ENCODE data around the gene S100A3.
"Not testable (repeated sequence)": the region's sequence is repeated elsewhere in the genome, so short reads cannot be mapped to it uniquely, and the experiment has no call there.

S100A3 gene

DNA sequence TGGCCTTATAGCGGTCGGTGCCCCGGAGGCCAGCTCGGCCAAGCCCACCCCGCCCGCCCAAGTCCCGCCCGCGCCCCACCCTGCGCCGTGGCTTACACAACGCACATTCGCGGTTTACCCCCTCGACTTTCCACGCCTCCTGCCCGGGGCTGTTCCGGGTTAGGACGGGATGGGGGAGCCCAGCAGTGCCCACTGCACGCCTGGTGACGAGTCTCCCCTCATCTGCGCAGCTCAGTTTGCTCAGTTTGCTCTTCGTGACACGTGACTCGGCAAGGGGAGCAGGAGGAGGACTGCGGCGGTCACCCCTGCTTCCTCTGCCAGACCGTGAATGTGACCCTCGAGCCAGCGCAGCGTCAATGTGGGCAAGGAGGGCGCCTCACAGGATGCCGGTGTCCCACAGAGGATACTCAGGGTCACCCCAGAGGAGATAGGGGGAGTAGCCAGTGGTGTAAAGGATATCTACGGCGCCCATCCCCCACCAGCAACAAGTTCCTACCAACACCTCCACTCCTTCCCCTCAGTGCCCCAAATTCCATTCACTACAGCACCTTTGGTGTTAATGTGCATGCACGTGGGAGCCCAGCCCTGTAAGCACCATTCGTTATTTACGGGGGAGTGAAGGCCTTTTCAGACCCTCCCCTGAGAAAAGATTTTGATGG is 12.9 kb downstream of the S100A3 start:
- peak in 35 of 56 donors; percentile 16 to 83 (median 44) for DNase-seq

DNA sequence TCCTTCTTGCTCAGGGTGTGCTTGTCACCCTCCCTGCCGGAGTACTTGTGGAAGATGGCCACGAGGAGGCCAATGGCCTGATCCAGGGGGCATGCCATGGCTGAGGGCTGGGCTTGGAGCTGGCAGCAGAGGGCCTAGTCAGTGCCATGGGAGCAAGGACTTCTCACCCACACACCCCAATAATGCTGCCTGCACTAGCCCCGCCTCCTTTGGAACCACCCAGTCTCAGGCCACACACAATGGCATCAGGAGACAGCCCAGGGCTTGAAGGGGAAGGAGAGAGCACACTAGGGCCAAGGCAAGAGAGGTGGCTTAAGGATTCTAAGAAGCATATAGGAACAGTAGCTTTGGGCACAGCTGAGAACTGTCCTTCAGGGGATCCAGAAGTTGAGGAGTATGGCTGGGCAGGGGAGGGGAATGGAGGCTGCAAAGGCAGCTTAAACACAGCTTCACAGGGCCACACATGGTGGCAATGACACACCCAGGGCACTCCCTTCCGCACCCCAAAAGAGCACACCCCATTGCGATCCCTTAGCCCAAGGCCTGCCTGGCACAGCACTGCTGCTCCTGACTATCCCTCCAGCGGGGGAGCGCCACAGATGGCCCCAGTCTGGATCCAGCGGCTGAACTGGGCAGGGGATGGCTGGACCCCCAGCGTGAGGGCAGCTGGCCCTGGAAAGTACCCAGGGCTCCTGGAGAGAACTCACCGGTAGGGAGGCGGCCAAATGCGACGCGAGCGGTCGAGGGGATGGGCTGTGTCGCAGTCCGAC is 13.6 kb downstream of the S100A3 start, which contains the start of gene S100A6:
Gene S100A6 (minus strand): TSS at position 750 of the 770 bp plus-strand sequence. CDS start 652 bp downstream, at position 98.
- DNase-seq: peak in 8 of 56 donors; percentile 24 to 83 (median 34)

DNA sequence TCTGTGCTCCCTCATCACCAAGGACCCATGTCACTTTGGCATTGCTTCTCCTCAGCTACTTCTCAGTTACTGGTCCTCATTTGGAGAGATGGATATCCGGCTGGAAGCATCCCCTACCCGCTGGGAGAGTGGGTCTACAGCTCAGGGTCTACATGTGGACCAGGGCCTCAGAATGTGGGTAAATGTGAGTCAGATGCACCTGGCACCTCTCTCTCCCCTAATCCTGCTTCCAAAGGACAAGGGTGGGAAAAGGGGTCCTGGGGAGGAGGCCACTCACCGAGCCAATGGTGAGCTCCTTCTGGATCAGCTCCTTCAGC is 14.2 kb downstream of the S100A3 start:
- no peak for DNase-seq

DNA sequence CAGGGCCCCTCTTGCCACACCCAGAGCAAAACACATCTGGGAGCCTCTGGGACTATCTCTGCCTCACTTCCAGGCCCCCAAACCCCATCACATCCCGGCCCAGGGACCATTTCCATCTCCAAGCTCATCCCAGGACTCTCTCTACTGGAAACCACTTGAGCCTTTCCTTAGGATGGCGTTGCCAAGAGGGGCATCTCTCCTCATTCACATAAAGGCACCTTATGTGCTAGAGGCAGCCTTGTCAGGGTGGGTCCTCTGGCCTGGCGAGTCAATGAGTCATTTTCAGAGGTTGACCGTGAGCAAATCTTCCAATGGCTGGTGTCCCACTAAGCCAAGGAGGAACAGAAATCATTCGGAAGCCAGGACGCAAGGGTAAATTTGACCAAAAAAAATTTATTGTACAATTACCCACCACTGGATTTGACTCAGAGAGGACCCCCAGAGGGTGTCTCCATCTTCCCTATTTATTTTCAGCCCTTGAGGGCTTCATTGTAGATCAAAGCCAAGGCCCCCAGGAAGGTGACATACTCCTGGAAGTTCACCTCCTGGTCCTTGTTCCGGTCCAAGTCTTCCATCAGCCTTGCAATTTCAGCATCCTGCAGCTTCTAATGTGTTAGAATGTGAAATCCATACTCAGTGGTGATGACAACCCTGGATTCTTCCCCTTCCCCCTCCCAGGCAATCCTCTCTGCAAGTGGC is 14.7 kb downstream of the S100A3 start:
- DNase-seq: no peak

DNA sequence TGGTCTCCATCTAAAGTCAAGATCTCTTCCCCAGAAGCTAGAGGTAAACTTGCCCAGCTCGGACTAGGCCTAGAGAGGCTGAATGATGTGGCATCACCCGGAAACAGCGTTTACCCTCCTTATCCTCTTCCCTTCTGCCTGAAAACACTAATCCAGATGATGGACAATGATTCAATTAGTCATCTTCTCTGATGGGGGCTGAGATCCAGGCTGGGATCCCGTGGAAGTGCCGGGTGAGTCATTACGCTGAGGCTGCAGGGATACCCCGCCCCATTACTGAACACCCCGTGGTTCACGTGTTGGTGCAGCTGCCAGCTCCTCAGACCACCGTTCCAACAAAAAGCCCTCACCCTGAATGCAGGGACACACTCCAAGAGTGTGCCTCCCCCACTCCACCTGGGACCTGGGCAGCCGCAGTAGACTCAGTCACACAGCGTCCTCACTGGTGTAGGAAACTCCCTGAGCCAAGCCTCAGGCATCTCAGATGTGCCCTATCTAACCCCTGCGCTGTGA is 15.3 kb downstream of the S100A3 start:
- DNase-seq: peak in 14 of 56 donors; percentile 20 to 47 (median 29)

DNA sequence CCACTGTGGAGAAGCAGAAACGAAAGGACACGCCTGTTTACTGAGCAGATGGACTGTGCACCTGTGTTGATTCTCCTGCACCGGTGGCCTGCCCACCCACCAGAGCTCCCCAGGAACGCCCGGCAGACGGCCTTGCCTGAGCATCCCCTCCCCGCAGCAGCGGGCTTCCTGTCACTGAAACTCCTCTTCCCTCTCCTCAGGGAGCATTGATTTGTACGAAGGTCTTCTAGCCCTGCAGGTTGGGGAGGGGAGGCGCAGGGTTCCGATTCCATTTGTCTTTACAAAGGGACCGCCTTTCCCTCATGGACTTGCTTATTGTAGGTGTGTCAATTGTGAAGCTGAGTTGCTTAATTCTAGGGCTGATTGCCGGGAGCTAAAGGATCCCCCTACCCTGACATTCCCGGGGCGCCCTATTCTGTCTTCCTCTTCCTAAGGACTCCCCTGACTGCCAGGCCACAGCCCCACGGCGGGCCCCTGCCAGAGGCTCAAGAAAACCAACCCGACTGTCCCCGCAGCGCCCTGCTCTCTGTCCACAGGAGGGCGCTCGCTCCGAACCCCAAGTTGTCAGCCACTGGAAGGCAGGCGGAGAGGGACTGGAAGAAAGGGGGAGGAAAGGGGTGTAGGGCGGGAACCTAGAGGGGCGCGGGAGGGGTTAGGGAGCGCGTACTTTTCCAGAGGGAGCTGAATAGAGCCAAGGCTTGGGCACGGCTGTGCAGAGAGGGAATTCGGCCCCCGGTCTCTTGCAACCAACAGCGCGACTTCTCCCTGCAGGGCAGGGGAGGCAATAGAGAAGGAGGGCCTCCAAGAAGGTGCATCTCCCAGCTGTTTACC is 16.1 kb downstream of the S100A3 start:
- peak in 49 of 56 donors; percentile 10 to 86 (median 54) for DNase-seq

DNA sequence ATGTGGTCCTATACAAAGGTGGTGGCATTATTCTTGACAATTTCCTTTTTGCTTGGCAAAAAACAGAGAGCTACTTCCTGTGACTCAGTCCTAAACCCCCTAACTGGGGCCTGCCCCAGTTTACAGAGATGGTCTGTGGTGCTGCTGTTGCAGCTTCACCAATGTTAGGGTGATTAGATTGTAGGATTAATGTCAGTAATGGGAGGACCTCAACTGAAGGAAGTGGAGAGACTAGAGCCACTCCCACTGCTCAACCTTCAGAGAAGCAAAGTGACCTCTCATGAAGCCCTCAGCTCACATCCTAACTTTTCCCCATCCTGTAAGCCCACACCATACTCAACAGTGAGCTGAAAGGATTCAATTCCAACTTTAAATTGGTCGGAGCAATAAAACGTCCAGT is 16.9 kb downstream of the S100A3 start:
- no peak for DNase-seq

DNA sequence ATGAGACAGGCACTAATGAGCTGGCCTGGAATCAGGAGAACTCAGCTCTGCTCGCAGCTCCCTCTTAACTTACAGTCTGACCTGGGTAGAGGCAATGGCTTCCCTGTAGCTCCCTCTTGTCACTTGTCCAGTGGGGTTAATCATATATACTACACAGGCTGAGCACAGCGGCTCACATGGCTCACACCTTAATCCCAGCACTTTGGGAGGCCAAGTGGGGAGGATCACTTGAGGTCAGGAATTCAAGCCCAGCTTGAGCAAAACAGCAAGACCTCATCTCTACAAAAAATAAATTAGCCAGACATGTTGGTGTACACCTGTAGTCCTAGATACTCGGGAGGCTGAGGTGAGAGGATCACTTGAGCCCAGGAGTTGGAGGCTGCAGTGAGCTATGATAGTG is 17.4 kb downstream of the S100A3 start:
- no peak for DNase-seq

DNA sequence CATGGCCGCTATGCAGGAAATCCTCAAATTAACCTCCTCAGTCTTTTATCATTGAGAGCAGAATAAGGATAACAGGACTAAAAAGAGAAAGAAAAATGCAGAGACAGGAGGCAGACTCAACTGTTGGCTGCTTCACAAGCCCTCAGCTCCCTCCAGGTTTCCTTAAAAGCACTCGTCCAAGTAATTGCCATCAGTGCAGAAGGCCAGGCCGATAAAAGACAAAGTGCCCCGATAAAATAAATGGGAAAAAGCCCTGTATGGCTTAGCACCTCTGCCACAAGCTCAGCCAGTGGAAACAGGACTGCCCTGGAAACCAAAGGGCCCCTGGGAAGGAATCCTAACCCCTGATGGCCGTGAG is 21.4 kb downstream of the S100A3 start:
- no peak for DNase-seq

DNA sequence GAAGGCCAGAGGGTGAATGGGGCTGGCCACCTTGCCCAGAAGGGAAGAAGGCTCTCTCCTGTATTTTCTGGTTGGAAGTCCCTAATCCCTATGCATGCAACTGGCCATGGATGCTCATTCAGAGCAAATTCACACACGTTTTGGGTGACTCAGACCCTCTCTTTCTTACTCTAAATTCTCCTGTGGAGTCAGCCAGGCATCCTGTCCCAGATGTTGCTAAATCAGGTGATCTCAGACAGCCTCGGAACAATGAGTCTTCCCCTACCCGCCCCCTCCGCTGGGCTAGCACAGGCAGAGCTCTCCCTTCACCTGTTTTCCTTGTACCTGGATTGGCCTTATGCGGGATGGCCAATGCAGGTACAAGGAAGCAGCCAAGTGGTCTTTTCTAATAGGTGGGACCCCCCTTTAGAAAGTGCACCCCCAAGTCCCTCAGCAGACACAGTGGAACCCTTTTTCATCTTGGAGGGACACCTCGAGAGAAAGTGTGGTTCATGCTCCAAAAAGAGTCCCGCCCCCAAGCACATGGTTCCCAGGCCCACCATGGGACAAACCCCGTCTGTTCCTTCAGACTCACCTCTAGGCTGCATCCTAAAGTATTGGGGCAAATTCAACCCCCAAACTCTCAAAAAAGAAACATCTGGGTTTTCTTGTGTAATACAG is 21.9 kb downstream of the S100A3 start:
- no peak for DNase-seq

DNA sequence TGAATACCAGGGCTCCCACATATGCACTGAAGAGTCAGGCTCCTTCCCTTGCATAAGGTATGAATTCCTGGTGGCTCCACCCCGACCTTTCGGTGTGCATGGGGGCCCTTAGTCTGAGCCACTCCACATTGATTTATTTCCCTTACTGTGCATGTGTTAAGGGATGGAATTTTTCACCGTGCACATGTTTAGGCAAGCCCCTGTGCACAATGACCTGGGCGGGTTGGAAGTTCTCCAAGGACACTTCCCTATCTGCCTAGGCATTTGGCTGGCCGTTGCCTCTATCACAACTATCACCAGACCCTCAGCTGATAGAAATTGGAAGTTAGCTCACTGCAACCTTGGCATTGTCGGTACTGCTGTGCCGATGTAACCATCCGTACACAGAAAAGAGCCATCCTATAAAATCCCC is 22.9 kb downstream of the S100A3 start:
- no peak for DNase-seq

DNA sequence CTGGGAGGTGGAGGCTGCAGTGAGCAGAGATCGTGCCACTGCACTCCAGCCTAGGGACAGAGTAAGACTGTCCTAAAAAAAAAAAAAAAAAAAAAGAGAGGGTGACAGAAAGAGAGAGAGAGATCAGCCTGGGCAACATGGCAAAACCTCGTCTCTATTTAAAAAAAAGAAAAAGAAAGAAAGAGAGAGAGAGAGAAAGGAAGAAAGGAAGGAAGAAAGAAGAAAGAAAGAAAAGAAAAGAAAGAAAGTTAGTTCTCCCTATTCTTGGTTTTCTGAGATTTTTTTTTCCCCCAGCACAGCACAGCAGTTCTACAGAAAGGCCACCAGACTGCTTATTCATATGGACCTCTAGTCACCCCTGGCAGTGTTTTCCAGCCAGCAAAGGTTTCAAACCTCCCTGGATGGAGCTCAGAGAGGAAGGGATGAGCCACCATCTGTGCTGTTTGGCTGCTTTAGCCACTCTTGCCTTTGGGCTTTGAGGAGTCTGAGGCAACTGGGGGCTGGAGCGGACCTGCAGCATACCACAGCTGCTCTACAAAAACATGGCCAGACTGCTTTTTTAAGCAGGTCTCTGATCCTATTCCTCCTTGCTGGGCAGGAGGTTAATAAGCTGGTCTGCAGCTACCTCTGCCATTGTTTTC is 23.9 kb downstream of the S100A3 start:
- DNase-seq: no peak

DNA sequence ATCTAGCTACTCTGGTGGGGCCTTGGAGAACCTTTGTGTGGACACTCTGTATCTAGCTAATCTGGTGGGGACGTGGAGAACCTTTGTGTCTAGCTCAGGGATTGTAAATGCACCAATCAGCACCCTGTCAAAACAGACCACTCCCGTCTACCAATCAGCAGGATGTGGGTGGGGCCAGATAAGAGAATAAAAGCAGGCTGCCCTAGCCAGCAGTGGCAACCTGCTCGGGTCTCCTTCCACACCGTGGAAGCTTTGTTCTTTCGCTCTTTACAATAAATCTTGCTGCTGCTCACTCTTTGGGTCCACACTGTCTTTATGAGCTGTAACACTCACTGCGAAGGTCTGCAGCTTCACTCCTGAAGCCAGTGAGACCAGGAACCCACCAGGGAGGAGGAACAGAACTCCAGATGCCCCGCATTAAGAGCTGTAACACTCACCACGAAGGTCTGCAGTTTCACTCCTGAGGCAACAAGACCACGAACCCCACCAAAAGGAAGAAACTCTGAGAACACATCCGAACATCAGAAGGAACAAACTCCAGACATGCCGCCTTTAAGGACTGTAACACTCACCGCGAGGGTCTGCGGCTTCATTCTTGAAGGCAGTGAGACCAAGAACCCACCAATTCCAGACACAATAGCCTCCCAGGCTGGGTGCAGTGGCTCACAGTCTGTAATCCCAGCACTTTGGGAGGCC is 26.6 kb downstream of the S100A3 start:
- DNase-seq: not testable (repeated sequence)

DNA sequence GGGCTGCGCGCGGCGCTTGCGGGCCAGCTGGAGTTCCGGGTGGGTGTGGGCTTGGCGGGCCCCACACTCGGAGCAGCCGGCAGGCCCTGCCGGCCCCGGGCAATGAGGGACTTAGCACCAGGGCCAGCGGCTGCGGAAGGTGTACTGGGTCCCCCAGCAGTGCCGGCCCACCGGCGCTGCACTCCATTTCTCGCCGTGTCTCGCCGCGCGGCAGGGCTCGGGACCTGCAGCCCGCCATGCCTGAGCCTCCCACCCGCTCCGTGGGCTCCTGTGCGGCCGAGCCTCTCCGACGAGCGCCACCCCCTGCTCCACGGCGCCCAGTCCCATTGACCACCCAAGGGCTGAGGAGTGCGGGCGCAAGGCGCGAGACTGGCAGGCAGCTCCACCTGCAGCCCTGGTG is 27.2 kb downstream of the S100A3 start:
- DNase-seq: not testable (repeated sequence)

DNA sequence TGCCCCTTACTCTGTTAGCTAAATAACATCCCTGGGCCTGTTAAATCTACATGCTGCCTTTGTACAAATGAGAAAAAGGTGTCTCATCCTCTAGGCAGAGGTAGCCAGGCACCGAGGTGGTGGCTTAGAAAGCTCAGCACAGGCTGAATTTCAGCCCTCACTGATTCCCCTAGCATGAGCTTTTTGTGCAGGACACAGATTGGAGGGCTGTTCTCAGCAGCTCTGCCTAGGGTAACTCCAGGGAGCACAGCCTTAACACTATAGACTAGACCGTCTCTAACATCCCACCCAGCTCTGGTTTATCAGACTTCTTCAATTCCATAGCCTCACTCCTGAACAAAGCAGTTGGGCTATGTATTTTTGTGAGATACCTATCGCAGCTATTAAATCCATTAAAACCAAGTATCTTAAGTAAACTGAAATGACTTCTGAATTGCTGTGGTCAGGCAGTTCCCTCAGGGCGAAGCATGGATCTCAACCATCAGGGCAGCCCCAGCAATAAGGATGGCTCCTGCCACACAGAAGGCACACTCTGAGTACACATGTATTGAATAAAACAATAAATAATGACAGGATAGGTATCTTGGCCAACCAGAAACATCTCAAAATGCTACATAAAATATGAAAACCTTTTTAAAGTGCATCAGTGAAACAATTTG is 28.1 kb downstream of the S100A3 start:
- no peak for DNase-seq

DNA sequence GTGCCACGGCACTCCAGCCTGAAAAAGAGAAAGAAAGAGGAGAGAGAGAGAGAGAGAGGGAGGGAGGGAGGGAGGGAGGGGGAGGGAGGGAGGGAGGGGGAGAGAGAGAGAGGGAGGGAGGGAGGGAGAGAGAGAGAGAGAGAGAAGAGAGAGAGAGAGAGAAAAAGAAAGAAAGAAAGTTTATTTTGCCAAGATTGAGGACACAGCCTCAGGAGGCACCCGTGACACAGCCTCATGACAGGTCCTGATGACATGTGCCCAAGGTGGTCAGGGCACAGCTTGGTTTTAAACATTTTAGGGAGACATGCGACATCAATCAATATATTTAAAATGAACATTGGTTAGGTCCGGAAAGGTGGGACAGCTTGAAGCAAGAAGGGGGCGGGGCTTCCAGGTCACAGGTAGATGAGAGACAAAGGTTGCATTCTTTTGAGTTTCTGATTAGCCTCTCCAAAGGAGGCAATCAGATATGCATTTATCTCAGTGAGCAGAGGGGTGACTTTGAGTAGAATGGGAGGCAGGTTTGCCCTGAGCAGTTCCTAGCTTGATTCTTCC is 28.8 kb downstream of the S100A3 start:
- DNase-seq: not testable (repeated sequence)

DNA sequence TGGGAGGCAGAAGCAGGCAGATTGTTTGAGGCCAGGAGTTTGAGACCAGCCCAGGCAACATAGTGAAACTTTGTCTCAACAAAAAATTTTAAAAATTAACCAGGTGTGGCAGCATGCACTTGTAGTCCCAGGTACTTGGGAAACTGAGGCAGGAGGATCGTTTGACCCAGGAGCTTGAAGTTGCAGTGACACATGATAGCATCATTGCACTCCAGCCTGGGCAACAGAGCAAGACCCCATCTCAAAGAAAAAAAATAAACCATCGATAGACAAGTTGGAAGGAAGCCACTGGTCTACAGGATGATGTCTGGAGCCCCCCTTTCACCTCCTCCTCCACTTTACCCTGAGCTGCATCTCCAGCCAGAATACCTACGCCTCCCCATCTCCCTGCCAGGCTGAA is 29.8 kb downstream of the S100A3 start:
- DNase-seq: no peak

DNA sequence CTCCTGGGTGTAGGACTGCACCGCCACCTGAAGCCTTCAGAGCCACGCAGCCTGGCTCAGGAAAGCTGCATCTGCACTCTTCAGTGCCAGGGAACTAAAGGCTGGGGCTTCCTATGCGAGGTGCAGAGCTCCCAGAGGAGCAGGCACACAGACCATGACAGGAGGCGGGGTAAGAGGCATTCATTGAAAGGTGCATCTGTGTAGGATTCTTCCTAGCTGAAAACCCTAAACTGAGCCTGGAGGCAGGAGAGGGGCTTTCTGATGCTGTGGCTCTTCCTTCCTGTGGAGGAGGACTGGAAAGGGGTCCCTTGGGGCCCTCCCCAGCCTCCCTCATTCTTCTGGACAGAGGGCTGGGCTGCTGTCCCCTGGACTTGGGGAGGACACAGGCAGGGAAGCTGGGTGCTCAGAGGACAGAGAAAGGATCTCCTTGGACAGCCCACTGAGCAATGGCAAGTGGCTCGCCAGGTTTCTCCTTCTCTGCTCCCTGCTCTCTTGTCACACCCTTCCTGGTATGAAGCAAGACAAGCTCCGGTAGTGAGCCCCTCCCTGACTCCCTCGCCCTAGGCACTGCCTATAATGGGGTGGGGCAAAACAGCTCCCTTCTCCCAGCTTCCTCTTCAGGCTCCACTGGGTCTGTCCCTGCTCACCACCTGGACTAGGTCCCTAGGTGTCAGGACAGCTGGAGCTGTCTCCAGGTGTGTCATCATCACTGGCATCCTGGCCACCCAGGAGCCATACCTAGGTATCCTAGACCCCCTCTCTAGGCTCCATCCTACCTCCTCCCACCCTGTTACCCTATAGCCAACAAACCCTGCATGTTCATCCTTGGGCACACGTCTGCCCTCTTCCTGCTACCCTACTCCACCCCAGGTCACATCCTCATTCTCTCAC is 33.3 kb downstream of the S100A3 start:
- DNase-seq: no peak

Data from amygdala (tissue), 56 donors.